Heart left ventricle (tissue), 13 donors: ENCODE measurements around the gene TRIM15.
A peak's percentile ranks its signal among the peaks of the same experiment; 100 is the strongest.

ENCODE experiments used
- POLR2A ChIP-seq, 2 donors: fragments of 450-650 bp; IDR thresholded peaks; one replicate each; pipeline ENCODE4 v1.6.1; 2017; ENCODE audit warnings: antibody characterized with exemption in 2 of 2, mild to moderate bottlenecking in 2 of 2, moderate library complexity in 2 of 2
- TF ChIP-seq, protein P1 (sequence below), 12 donors: fragments of 200-600 bp; sonication (generic) in 4 of 12; IDR thresholded peaks; one replicate each; pipeline versions ENCODE4 v1.5.0 to v1.8.0; 2018 to 2022; ENCODE audit warnings: antibody characterized with exemption in 12 of 12, mild to moderate bottlenecking in 5 of 12
- donor health status: ischemic (EF 13 %, LVEDD 7.1; RV severe dilation, severe dysfunction).
- donor health status: DM: no; HTN: yes; CAD: no.
- donor health status: DM: no; HTN: no; CAD: no.
- donor health status: ischemic (EF 25% LVEDD 6.9; RV normal size, moderate dysfunction).
- donor health status: ischemic (EF 25% LVEDD 5.7; RV mildly dilated, moderate dysfunction).
- donor health status: ischemic (EF 35%, LVEDD 5.7; RV mildly dilated, moderate dysfunction).
- donor health status: nonischemic (EF 11% LVEDD 7.7; RV severe dilation, severe dysfunction).
- donor health status: DM: yes; HTN: yes; CAD: no.
- donor health status: PGD.
- donor health status: ischemic (EF 29% LVEDD 5.4; RV normal size, mild dysfunction).
- donor health status: nonischemic (EF 23%, LVEDD 6.1; RV moderate dilation, normal function).

- TF ChIP-seq POLR2A (IDR thresholded peaks at IDR 0.05) = peak; percentile 94 to 99
- TF ChIP-seq, protein P1, sequence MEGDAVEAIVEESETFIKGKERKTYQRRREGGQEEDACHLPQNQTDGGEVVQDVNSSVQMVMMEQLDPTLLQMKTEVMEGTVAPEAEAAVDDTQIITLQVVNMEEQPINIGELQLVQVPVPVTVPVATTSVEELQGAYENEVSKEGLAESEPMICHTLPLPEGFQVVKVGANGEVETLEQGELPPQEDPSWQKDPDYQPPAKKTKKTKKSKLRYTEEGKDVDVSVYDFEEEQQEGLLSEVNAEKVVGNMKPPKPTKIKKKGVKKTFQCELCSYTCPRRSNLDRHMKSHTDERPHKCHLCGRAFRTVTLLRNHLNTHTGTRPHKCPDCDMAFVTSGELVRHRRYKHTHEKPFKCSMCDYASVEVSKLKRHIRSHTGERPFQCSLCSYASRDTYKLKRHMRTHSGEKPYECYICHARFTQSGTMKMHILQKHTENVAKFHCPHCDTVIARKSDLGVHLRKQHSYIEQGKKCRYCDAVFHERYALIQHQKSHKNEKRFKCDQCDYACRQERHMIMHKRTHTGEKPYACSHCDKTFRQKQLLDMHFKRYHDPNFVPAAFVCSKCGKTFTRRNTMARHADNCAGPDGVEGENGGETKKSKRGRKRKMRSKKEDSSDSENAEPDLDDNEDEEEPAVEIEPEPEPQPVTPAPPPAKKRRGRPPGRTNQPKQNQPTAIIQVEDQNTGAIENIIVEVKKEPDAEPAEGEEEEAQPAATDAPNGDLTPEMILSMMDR (IDR thresholded peaks at IDR 0.05) = no peak
These were observed 49.7 kb downstream of the TRIM15 start, which contains the start of gene TRIM26 for GRCh38 chr6:30212865-30213666.
